H9 (cell line): ENCODE data around the gene ERMAP. TPM values are rescaled to one million over a fixed set of nuclear protein-coding genes. Genes with fewer than 3 reads are reported as not detected.

Experiments
- DNase-seq: peaks from one replicate; pipeline ENCODE4 v3.0.0-alpha.2; 2017
- H2AFZ ChIP-seq: one replicate; pipeline ENCODE4 v1.6.1; 2013; ENCODE audit warnings: mild to moderate bottlenecking, low read length, control low read depth, moderate library complexity
- H2AK5ac ChIP-seq: 2 replicates; pipeline ENCODE4 v1.6.1; 2013; ENCODE audit warnings: low read length, control low read depth, mixed read lengths; ENCODE audit not compliant: insufficient read length
- H2BK120ac ChIP-seq: one replicate; pipeline ENCODE4 v1.6.1; 2013; ENCODE audit warnings: low read depth, mild to moderate bottlenecking, low read length, control low read depth, inconsistent platforms; ENCODE audit not compliant: poor library complexity, severe bottlenecking
- H2BK12ac ChIP-seq: 2 replicates; pipeline ENCODE4 v1.6.1; 2013; ENCODE audit warnings: low read length, control low read depth, mixed read lengths, low read depth; ENCODE audit not compliant: insufficient read length
- H2BK15ac ChIP-seq: 2 replicates; pipeline ENCODE4 v1.6.1; 2013; ENCODE audit warnings: low read depth, low read length, control low read depth
- H2BK20ac ChIP-seq: one replicate; pipeline ENCODE4 v1.6.1; 2013; ENCODE audit warnings: low read depth, mild to moderate bottlenecking, low read length, control low read depth, inconsistent platforms; ENCODE audit not compliant: poor library complexity, severe bottlenecking
- H2BK5ac ChIP-seq: 2 replicates; pipeline ENCODE4 v1.6.1; 2013; ENCODE audit warnings: low read length, control low read depth, mixed read lengths; ENCODE audit not compliant: insufficient read length
- H3K14ac ChIP-seq: 2 replicates; pipeline ENCODE4 v1.6.1; 2013; ENCODE audit warnings: low read length, control low read depth; ENCODE audit not compliant: insufficient read depth
- H3K18ac ChIP-seq: 2 replicates; pipeline ENCODE4 v1.6.1; 2013; ENCODE audit warnings: low read depth, mild to moderate bottlenecking, mixed read lengths, low read length, control low read depth; ENCODE audit not compliant: insufficient read length
- H3K23ac ChIP-seq: 2 replicates; pipeline ENCODE4 v1.6.1; 2013; ENCODE audit warnings: low read length, control low read depth, mixed read lengths, low read depth; ENCODE audit not compliant: insufficient read length
- H3K23me2 ChIP-seq: 2 replicates; pipeline ENCODE4 v1.6.1; 2013; ENCODE audit warnings: low read depth, mild to moderate bottlenecking, mixed read lengths, low read length, control low read depth; ENCODE audit not compliant: insufficient read length, poor library complexity, severe bottlenecking
- H3K27ac ChIP-seq: 2 replicates; pipeline ENCODE4 v1.5.1; 2013; ENCODE audit warnings: low read length, control low read depth, mixed read lengths, low read depth; ENCODE audit not compliant: insufficient read length
- H3K27me3 ChIP-seq: 2 replicates; pipeline ENCODE4 v1.6.1; 2013; ENCODE audit warnings: low read length, control low read depth, inconsistent platforms; ENCODE audit not compliant: insufficient read depth
- H3K4ac ChIP-seq: 2 replicates; pipeline ENCODE4 v1.6.1; 2013; ENCODE audit warnings: low read depth, mild to moderate bottlenecking, control low read depth, inconsistent platforms, low read length, moderate library complexity
- H3K4me1 ChIP-seq: 2 replicates; pipeline ENCODE4 v1.6.1; 2013; ENCODE audit warnings: low read length, control low read depth, inconsistent platforms; ENCODE audit not compliant: insufficient read depth
- H3K4me2 ChIP-seq: 2 replicates; pipeline ENCODE4 v1.6.1; 2013; ENCODE audit warnings: low read length, control low read depth, mixed read lengths; ENCODE audit not compliant: insufficient read length, insufficient read depth
- H3K56ac ChIP-seq: 2 replicates; pipeline ENCODE4 v1.6.1; 2013; ENCODE audit warnings: low read depth, mild to moderate bottlenecking, mixed read lengths, low read length, control low read depth; ENCODE audit not compliant: insufficient read length
- H3K79me1 ChIP-seq: 2 replicates; pipeline ENCODE4 v1.6.1; 2013; ENCODE audit warnings: low read depth, mild to moderate bottlenecking, moderate library complexity, low read length, control low read depth, inconsistent platforms; ENCODE audit not compliant: insufficient read depth, poor library complexity, severe bottlenecking
- H3K79me2 ChIP-seq: 2 replicates; pipeline ENCODE4 v1.6.1; 2013; ENCODE audit warnings: low read length, control low read depth, inconsistent platforms; ENCODE audit not compliant: insufficient read depth
- H3K9ac ChIP-seq: 2 replicates; pipeline ENCODE4 v1.6.1; 2013; ENCODE audit warnings: low read length, control low read depth, mixed read lengths; ENCODE audit not compliant: insufficient read length; ENCODE audit errors: extremely low read depth
- H3K9me3 ChIP-seq: one replicate; pipeline ENCODE4 v1.6.1; 2013; ENCODE audit warnings: low read depth, low read length, inconsistent platforms; ENCODE audit not compliant: control insufficient read depth
- H3T11ph ChIP-seq: one replicate; pipeline ENCODE4 v1.6.1; 2013; ENCODE audit warnings: mild to moderate bottlenecking, low read length, control low read depth, inconsistent platforms
- H4K20me1 ChIP-seq: one replicate; pipeline ENCODE4 v1.6.1; 2013; ENCODE audit not compliant: control insufficient read depth, insufficient read length, insufficient read depth
- H4K5ac ChIP-seq: 2 replicates; pipeline ENCODE4 v1.6.1; 2013; ENCODE audit warnings: low read depth, mild to moderate bottlenecking, mixed read lengths, low read length, control low read depth; ENCODE audit not compliant: insufficient read length
- H4K8ac ChIP-seq: replicated peaks from 2 replicates; pipeline ENCODE4 v1.6.1; 2013; ENCODE audit warnings: low read length, control low read depth, mixed read lengths, low read depth; ENCODE audit not compliant: insufficient read length
- H4K91ac ChIP-seq: 2 replicates; pipeline ENCODE4 v1.6.1; 2013; ENCODE audit warnings: low read depth, mild to moderate bottlenecking, moderate library complexity, mixed read lengths, low read length, control low read depth; ENCODE audit not compliant: insufficient read length
- H3K27ac Mint-ChIP-seq, 3 experiments: 2 replicates in 2 of 3; 3 replicates in 1 of 3; pipeline ENCODE4 v1.8.0; 2020 to 2021; ENCODE audit warnings: mixed read lengths in 3 of 3, mild to moderate bottlenecking in 1 of 3, moderate library complexity in 1 of 3
- H3K27me3 Mint-ChIP-seq: 2 replicates; pipeline ENCODE4 v1.8.0; 2021; ENCODE audit warnings: low read depth, mild to moderate bottlenecking, moderate library complexity, mixed read lengths
- H3K36me3 Mint-ChIP-seq, 3 experiments: 2 replicates in 2 of 3; 3 replicates in 1 of 3; pipeline ENCODE4 v1.8.0; 2020 to 2021; ENCODE audit warnings: low read depth in 3 of 3, mixed read lengths in 3 of 3; ENCODE audit not compliant: insufficient read depth in 1 of 3
- H3K4me1 Mint-ChIP-seq, 2 experiments: 2 replicates each; pipeline ENCODE4 v1.8.0; 2020; ENCODE audit warnings: mixed read lengths in 2 of 2
- H3K4me3 Mint-ChIP-seq, 2 experiments: 2 replicates in 1 of 2; 3 replicates in 1 of 2; pipeline ENCODE4 v1.8.0; 2020 to 2021; ENCODE audit warnings: mild to moderate bottlenecking in 2 of 2, mixed read lengths in 2 of 2, moderate library complexity in 1 of 2
- H3K9me3 Mint-ChIP-seq, 2 experiments: 2 replicates in 1 of 2; 3 replicates in 1 of 2; pipeline ENCODE4 v1.8.0; 2020; ENCODE audit warnings: mild to moderate bottlenecking in 2 of 2, mixed read lengths in 2 of 2, moderate library complexity in 1 of 2
- CTCF ChIP-seq: fragments of 200-600 bp; sonication (generic); conservative IDR thresholded peaks from 3 replicates; pipeline ENCODE4 v1.8.0; 2021; ENCODE audit warnings: antibody characterized with exemption, mild to moderate bottlenecking
- total RNA-seq: library from RNA; stranded (reverse); gene quantifications from 2 replicates; pipeline ENCODE4 v1.2.1, GENCODE V29; 2021

The ERMAP gene
- total RNA-seq, 1 experiment from 2014 or later = 4.5 TPM

DNA sequence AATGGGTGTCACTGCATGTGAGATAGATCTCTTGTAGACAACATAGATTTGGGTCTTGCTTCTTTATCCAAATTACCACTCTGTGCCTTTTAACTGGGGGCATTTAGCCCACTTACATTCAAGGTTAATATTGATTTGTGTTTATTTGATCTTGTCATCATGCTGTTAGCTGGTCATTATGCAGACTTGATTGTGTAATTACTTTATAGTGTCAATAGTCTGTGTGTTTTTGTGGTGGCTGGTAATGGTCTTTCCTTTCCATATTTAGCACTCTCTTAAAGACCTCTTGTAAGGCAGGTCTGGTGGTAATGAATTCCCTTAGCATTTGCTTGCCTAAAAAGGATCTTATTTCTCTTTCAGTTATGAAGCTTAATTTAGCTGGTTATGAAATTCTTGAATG, 59.1 kb downstream of the ERMAP start:
- Mint-ChIP-seq H3K27ac (no peak overlapping the region), H3K36me3 (no peaks in the 10 kb centered on the region), H3K4me3 (no peak overlapping the region), H3K9me3 (peaks cover 7 to 9% of the 10 kb centered on the region in 2 experiments; a peak in 3 of 5 replicates), H3K27me3 (peaks cover 15% of the 10 kb centered on the region), H3K4me1 (peaks cover 9 to 10% of the 10 kb centered on the region in 2 experiments; a peak in 3 of 4 replicates)
- no peak overlapping the region for H3K27ac ChIP-seq
- H2BK15ac ChIP-seq = no peak overlapping the region
- H2BK120ac ChIP-seq = no peak overlapping the region
- TF ChIP-seq CTCF = no peak
- no peaks in the 10 kb centered on the region for H3K9me3 ChIP-seq
- H4K20me1 ChIP-seq = no peaks in the 10 kb centered on the region
- no peak for DNase-seq
- no peaks in the 10 kb centered on the region for H3K27me3 ChIP-seq
- H2BK20ac ChIP-seq = no peak overlapping the region
- H3K4me2 ChIP-seq = no peak overlapping the region
- H3K4ac ChIP-seq = no peak overlapping the region
- H3T11ph ChIP-seq = no peak overlapping the region
- no peak overlapping the region for H4K91ac ChIP-seq
- no peak overlapping the region for H2AK5ac ChIP-seq
- no peak overlapping the region for H4K8ac ChIP-seq
- no peak overlapping the region for H3K18ac ChIP-seq
- no peaks in the 10 kb centered on the region for H3K79me1 ChIP-seq
- H2BK5ac ChIP-seq = no peak overlapping the region
- H3K4me1 ChIP-seq = peaks cover 2% of the 10 kb centered on the region; the same call in 1 of the 2 replicates
- H3K23ac ChIP-seq = no peak overlapping the region
- no peak overlapping the region for H2BK12ac ChIP-seq
- H3K79me2 ChIP-seq = no peaks in the 10 kb centered on the region
- no peak overlapping the region for H4K5ac ChIP-seq
- no peak overlapping the region for H2AFZ ChIP-seq
- H3K14ac ChIP-seq = no peak overlapping the region
- H3K23me2 ChIP-seq = no peaks in the 10 kb centered on the region
- H3K56ac ChIP-seq = no peak overlapping the region
- no peak overlapping the region for H3K9ac ChIP-seq
